ENCODE measurements around the gene ATG7.

The ATG7 gene

DNA sequence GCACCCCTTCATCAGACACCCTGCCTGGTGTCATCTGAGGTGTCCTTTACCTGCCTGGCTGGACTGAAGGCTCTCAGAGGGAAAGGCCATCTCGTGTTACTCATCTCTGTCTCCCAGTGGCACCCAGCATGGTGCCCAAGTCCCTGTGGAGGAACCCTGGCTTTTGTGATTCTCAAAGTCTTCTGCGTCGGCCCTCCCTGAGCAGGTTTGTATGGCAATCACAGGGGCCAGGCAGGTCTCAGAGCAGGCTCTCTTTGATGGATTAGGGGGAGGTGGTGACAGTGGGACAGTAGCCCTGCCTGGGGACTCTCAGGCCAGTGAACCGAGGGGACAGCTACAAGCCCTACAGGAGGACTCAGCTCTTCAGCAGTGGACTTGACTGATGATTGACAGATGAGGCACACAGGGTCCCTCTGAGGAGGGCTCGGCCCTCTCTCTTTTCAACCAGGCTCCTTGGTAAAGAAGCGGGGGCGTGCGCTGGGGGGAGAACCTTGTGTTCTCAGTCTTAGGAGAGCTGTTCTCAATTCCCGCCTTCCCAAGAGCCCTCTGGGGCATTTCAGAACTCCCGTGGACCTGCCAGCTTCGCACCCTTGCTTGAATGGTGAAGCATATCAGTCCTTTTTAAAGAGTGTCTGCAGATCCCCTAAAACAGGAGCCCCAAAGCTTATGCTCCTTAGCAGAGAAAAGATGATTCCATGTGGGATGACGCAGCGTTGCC is 263.2 kb downstream of the ATG7 start:
- no peak for DNase-seq (ENCODE audit: low spot score)
- TF ChIP-seq, protein P1, sequence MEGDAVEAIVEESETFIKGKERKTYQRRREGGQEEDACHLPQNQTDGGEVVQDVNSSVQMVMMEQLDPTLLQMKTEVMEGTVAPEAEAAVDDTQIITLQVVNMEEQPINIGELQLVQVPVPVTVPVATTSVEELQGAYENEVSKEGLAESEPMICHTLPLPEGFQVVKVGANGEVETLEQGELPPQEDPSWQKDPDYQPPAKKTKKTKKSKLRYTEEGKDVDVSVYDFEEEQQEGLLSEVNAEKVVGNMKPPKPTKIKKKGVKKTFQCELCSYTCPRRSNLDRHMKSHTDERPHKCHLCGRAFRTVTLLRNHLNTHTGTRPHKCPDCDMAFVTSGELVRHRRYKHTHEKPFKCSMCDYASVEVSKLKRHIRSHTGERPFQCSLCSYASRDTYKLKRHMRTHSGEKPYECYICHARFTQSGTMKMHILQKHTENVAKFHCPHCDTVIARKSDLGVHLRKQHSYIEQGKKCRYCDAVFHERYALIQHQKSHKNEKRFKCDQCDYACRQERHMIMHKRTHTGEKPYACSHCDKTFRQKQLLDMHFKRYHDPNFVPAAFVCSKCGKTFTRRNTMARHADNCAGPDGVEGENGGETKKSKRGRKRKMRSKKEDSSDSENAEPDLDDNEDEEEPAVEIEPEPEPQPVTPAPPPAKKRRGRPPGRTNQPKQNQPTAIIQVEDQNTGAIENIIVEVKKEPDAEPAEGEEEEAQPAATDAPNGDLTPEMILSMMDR (IDR thresholded peaks at IDR 0.05; ENCODE audit: borderline replicate concordance, control extremely low read depth, extremely low read depth, insufficient read depth, missing control alignments) = no peak
- in situ Hi-C loops (cut with MboI; ENCODE audit: low sequenced_read_pairs, unreplicated experiment) = no loop called here

DNA sequence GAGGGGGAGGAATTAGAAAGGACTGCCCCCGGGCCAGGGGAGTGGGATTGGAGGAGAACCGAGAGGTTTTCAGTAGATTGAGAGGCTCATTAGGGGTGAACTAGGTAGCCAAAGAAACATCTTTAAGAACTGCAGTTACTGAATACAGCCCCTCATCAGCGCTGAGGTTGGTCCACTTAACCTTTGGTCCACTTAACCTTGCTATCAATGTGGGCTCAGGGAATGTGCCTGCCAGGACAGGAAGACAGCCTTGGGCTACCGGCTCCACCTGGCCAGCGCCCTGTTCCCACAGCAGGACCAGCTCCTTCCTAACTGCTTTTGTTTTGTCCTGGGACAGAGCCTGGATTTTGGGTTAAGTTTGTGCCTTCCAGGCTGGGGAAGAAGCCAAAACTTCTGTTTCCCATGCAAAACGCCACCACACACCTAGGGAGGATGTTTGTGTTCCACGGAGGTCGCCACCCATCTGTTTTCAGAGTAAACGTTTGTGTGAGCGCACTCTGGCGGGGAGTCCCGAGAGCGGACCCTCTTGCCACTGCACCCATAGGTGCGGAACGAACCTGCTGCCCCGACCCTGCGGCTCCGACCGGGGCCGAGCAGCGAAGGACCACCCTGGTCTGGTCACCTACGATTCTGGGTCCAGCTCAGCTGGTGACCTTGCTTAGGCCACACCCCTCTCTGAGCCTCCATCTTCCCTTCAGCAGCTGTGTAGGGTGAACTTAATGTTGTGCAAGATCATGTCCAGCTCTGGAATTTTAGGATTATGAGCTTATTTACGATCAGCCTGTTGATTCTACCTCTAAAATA is 264.1 kb downstream of the ATG7 start:
- in situ Hi-C loops (cut with MboI; ENCODE audit: low sequenced_read_pairs, unreplicated experiment) = no loop called here
- DNase-seq (ENCODE audit: low spot score) = no peak
- TF ChIP-seq, protein P1 (IDR thresholded peaks at IDR 0.05; ENCODE audit: borderline replicate concordance, control extremely low read depth, extremely low read depth, insufficient read depth, missing control alignments) = no peak

DNA sequence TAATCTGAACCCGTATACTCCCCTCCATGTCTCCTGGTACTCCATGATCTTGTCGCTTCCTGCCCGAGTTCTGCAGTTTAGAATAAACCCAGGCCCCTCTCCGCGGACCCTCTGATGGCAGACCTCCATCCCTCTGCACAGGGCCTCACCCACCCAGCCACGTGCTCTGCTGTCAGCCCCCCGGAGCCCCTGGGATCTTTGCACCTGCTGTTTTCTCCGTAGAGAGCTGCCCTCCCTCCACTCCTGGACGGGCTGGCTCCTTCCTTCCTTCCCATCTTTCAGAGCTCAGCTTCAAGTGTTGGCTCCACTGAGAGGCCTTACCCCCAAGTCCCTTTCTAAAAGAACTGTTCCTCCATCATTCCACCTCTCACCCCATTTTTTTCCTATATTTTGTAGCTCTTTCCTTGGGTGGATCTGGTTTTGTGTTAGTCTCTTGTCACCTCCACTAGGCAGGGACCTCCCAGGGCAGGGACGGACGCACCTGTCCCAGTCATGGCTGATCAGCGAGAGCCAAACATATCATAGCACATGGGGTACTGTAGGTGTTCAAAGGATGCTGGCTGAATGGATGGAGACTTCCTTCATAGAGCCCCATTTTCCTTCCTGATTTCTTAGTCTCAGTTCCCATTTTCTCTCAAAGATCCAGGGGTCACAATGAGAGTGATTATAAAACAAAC is 264.9 kb downstream of the ATG7 start:
- TF ChIP-seq, protein P1 (IDR thresholded peaks at IDR 0.05; ENCODE audit: borderline replicate concordance, control extremely low read depth, extremely low read depth, insufficient read depth, missing control alignments) = no peak
- DNase-seq (ENCODE audit: low spot score) = no peak
- in situ Hi-C loops (cut with MboI; ENCODE audit: low sequenced_read_pairs, unreplicated experiment) = no loop called here

DNA sequence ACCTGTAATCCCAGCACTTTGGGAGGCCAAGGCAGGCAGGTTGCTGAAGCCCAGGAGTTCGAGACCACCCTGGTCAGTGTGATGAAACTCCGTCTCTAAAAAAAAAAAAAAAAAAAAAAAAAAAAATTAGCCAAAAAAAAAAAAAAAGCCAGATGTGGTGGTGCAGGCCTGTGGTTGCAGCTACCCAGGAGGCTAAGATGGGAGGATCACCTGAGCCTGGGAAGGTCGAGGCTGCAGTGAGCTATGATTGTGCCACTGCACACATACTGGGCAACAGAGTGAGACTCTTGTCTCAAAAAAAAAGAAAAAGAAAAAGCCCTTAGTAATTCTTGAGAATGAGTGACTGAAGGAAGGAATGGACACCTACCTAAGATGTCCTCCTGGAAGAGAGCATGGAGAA is 266.4 kb downstream of the ATG7 start:
- no peak for DNase-seq (ENCODE audit: low spot score)
- TF ChIP-seq, protein P1 (IDR thresholded peaks at IDR 0.05; ENCODE audit: borderline replicate concordance, control extremely low read depth, extremely low read depth, insufficient read depth, missing control alignments) = no peak
- in situ Hi-C loops (cut with MboI; ENCODE audit: low sequenced_read_pairs, unreplicated experiment) = no loop called here

DNA sequence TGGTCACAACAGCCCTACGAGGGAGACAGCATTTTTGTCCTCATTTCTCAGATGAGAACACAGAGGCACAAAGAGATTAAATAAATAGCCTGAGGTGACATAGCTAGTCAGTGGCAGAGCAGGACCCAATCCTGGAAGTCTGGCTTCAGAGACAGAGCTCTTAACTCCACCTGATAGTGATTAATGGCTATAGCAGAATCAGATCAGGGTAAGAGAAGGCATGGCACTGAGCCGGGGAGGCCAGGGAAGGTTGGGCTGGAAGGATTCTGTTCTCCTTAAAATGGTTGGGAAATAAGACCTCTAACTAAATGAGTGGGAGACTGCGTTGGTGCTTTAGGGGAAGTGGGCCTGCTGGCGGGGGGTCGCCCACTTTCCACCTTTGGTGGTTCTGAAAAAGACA is 267.0 kb downstream of the ATG7 start:
- TF ChIP-seq, protein P1 (IDR thresholded peaks at IDR 0.05; ENCODE audit: borderline replicate concordance, control extremely low read depth, extremely low read depth, insufficient read depth, missing control alignments) = no peak
- no peak for DNase-seq (ENCODE audit: low spot score)

DNA sequence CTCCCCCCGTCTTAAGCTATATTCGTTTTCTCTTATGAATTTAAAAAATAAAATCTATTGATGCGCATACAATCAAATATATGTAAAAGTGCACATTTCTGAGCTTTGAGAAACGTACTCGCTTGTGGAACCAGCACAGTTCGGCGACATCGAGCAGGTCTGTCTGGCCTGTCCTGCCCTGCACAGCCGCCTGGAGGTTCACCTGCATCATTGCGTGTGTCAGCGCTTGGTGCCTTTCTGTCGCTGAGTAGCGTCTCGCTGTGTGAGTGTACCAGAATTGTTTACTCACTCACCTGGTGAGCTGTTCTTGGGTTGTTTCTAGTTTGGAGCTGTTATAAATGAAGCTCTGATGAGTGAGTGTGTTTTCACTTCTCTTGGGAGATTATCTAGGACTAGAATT is 267.5 kb downstream of the ATG7 start:
- in situ Hi-C loops (cut with MboI; ENCODE audit: low sequenced_read_pairs, unreplicated experiment) = no loop called here
- no peak for DNase-seq (ENCODE audit: low spot score)
- TF ChIP-seq, protein P1 (IDR thresholded peaks at IDR 0.05; ENCODE audit: borderline replicate concordance, control extremely low read depth, extremely low read depth, insufficient read depth, missing control alignments) = no peak

More for the DNA sequence above, 267.0 kb downstream of the ATG7 start:
- in situ Hi-C loops (cut with MboI; ENCODE audit: low sequenced_read_pairs, unreplicated experiment) = no loop called here

All from GM13976 (cell line).